Measurements from ENCODE around the gene ARHGEF1. TPM values are rescaled to one million over a fixed set of nuclear protein-coding genes. Genes with fewer than 3 reads are reported as not detected.

ARHGEF1 gene
- total and polyA plus RNA-seq, 2 donors (not counting 1 experiment from before 2014, with no cell fraction given), result 646 to 886 TPM

GRCh38 chr19:41915021-41915775 is 32.2 kb downstream of the ARHGEF1 start:
- H4K20me1 ChIP-seq (ENCODE audit: control insufficient read depth, insufficient read depth, low read length, poor library complexity, severe bottlenecking), result peaks cover 42% of the 10 kb centered on the region
- Mint-ChIP-seq H3K27ac (no peak overlapping the region), H3K4me3 (no peak overlapping the region), H3K4me1 (peaks cover 36% of the 10 kb centered on the region), H3K27me3 (peaks cover 18% of the 10 kb centered on the region), H3K9me3 (ENCODE audit: insufficient read depth) (no peaks in the 10 kb centered on the region)
- TF ChIP-seq, protein P1, sequence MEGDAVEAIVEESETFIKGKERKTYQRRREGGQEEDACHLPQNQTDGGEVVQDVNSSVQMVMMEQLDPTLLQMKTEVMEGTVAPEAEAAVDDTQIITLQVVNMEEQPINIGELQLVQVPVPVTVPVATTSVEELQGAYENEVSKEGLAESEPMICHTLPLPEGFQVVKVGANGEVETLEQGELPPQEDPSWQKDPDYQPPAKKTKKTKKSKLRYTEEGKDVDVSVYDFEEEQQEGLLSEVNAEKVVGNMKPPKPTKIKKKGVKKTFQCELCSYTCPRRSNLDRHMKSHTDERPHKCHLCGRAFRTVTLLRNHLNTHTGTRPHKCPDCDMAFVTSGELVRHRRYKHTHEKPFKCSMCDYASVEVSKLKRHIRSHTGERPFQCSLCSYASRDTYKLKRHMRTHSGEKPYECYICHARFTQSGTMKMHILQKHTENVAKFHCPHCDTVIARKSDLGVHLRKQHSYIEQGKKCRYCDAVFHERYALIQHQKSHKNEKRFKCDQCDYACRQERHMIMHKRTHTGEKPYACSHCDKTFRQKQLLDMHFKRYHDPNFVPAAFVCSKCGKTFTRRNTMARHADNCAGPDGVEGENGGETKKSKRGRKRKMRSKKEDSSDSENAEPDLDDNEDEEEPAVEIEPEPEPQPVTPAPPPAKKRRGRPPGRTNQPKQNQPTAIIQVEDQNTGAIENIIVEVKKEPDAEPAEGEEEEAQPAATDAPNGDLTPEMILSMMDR (IDR thresholded peaks at IDR 0.05), result no peak
- peak; percentile 96 for TF ChIP-seq EZH2 (IDR thresholded peaks at IDR 0.05; ENCODE audit: borderline replicate concordance, insufficient read depth, low read depth, low read length, poor library complexity, severe bottlenecking)
- ChIA-PET CTCF (no interaction called here), POLR2A (no interaction called here)
- H3K79me2 ChIP-seq (ENCODE audit: control insufficient read depth, insufficient read depth, low read length), result no peaks in the 10 kb centered on the region
- H3K27me3 ChIP-seq (replicated peaks in 1 of 4; ENCODE audit: control extremely low read depth in 1 of 4, control insufficient read depth in 3 of 4, insufficient read depth in 4 of 4, low read length in 3 of 4), result peaks cover 0 to 65% (median 42%) of the 10 kb centered on the region in 4 experiments
- H3K4me1 ChIP-seq (ENCODE audit: control insufficient read depth in 2 of 2, insufficient read depth in 2 of 2, low read length in 2 of 2), result peaks cover 44 to 46% of the 10 kb centered on the region in 2 donors
- ATAC-seq (ENCODE audit: low read depth), result no peak
- H3K9ac ChIP-seq (ENCODE audit: low read length), result peak overlapping the region; percentile 57
- H3K9me3 ChIP-seq (ENCODE audit: control extremely low read depth in 1 of 3, control insufficient read depth in 2 of 3, insufficient read depth in 1 of 3, low read length in 2 of 3), result peaks cover 0 to 21% (median 0%) of the 10 kb centered on the region in 3 donors
- peak overlapping the region; percentile 5 for H2AFZ ChIP-seq (ENCODE audit: insufficient read depth, low read depth, low read length, poor library complexity, severe bottlenecking)
- H3K27ac ChIP-seq (ENCODE audit: low read length in 2 of 2), result no peak overlapping the region
- H3K4me2 ChIP-seq (replicated peaks; ENCODE audit: low read depth, low read length, poor library complexity, severe bottlenecking), result peak overlapping the region; percentile 83
- DNase-seq, result peak; percentile 48
- WGBS (ENCODE audit: insufficient coverage), result 5% methylated on average over 29 of the region's 38 CpGs
- intact Hi-C loops (cut with micrococcal nuclease), result loop anchor here (2.0 kb wide), 1 partner anchor 14 kb away; the partner anchor contains the start of gene ERFL
- H3K36me3 ChIP-seq (replicated peaks in 1 of 2; ENCODE audit: control extremely low read depth in 1 of 2, control insufficient read depth in 1 of 2, extremely low read depth in 1 of 2, insufficient read depth in 2 of 2, low read length in 1 of 2), result no peaks in the 10 kb centered on the region
- peak overlapping the region in 3 of 5 experiments; percentile 29 to 47 (median 35) for H3K4me3 ChIP-seq (ENCODE audit: control extremely low read depth in 1 of 5, extremely low read depth in 1 of 5, insufficient read depth in 1 of 5, low read depth in 2 of 5, low read length in 4 of 5)
